Measurements from ENCODE around the gene CITED4.

DNA sequence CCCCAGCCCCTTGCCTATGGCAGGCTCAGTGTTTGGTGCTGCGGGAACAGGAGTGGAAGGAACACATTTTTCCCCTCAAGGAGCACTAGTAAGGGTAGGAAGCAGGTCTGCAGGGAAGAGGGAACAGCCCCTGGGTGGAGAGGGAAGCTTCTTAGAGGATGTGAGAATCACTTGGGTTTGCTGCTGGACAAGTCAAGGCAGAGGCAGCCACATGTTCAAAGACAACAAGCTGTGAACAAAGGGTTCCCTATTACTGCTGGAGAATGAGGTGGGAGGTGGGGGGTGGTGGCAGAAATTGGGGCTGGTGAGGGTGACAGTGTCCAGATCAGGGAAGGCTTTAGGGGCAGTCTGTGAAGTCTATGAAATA lies 24.8 kb upstream of the CITED4 start:
- TF ChIP-seq POLR2AphosphoS5 (IDR thresholded peaks at IDR 0.05) (no peak), EP300 (IDR thresholded peaks at IDR 0.05) (no peak), POLR2A (IDR thresholded peaks at IDR 0.05) (no peak)
- TF ChIP-seq, protein P1, sequence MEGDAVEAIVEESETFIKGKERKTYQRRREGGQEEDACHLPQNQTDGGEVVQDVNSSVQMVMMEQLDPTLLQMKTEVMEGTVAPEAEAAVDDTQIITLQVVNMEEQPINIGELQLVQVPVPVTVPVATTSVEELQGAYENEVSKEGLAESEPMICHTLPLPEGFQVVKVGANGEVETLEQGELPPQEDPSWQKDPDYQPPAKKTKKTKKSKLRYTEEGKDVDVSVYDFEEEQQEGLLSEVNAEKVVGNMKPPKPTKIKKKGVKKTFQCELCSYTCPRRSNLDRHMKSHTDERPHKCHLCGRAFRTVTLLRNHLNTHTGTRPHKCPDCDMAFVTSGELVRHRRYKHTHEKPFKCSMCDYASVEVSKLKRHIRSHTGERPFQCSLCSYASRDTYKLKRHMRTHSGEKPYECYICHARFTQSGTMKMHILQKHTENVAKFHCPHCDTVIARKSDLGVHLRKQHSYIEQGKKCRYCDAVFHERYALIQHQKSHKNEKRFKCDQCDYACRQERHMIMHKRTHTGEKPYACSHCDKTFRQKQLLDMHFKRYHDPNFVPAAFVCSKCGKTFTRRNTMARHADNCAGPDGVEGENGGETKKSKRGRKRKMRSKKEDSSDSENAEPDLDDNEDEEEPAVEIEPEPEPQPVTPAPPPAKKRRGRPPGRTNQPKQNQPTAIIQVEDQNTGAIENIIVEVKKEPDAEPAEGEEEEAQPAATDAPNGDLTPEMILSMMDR (IDR thresholded peaks at IDR 0.05): no peak

All from gastroesophageal sphincter (tissue), 3 donors.